NCI-H526 treated with DMSO at 0.1 percent for 48 hours (cell line): ENCODE results near the gene RPL18.
"Not testable (repeated sequence)": the region's sequence is repeated elsewhere in the genome, so short reads cannot be mapped to it uniquely, and the experiment has no call there.

Source experiments
- DNase-seq: peaks from one replicate; lab custom pipeline; 2025; lab: John Stamatoyannopoulos, UW

The RPL18 gene

GRCh38 chr19:48618916-48619691 lies at the start of gene RPL18, which contains the start of gene SPHK2:
TSS of gene RPL18 (minus strand) at chr19:48619178. CDS start at chr19:48619143, 35 bp downstream.
TSS of gene SPHK2 (plus strand) at chr19:48619506. CDS start at chr19:48620515, 1,009 bp downstream.
- DNase-seq = peak; percentile 99

- DNase-seq = no peak
Measured at GRCh38 chr19:48668761-48669160, 49.8 kb upstream of the RPL18 start.

- DNase-seq = no peak
Measured at GRCh38 chr19:48668332-48668731, 49.4 kb upstream of the RPL18 start.

GRCh38 chr19:48665786-48666185 lies 46.8 kb upstream of the RPL18 start:
- DNase-seq = no peak

GRCh38 chr19:48664476-48664875 lies 45.5 kb upstream of the RPL18 start:
- DNase-seq = no peak

- no peak for DNase-seq
Measured at GRCh38 chr19:48663667-48664066, 44.7 kb upstream of the RPL18 start.

- no peak for DNase-seq
Measured at GRCh38 chr19:48661711-48662090, 42.7 kb upstream of the RPL18 start.

GRCh38 chr19:48660852-48661710 lies 42.1 kb upstream of the RPL18 start:
- DNase-seq = peak; percentile 94

GRCh38 chr19:48659768-48660167 lies 40.8 kb upstream of the RPL18 start:
- DNase-seq = peak; percentile 18

GRCh38 chr19:48658483-48658882 lies 39.5 kb upstream of the RPL18 start:
- DNase-seq = no peak

GRCh38 chr19:48657828-48658227 lies 38.9 kb upstream of the RPL18 start:
- DNase-seq = not testable (repeated sequence)

- no peak for DNase-seq
Measured at GRCh38 chr19:48656840-48657474, 38.0 kb upstream of the RPL18 start.

GRCh38 chr19:48654299-48655059 lies 35.5 kb upstream of the RPL18 start:
- DNase-seq = no peak

GRCh38 chr19:48651683-48652048 lies 32.7 kb upstream of the RPL18 start:
- DNase-seq = no peak

GRCh38 chr19:48650974-48651682 lies 32.1 kb upstream of the RPL18 start:
- no peak for DNase-seq

- no peak for DNase-seq
Measured at GRCh38 chr19:48648134-48648533, 29.2 kb upstream of the RPL18 start.

- DNase-seq = no peak
Measured at GRCh38 chr19:48646722-48647216, 27.8 kb upstream of the RPL18 start.

- DNase-seq = peak; percentile 71
Measured at GRCh38 chr19:48646001-48646721, 27.2 kb upstream of the RPL18 start, which contains the start of gene CA11. TSS of gene CA11 (minus strand) at chr19:48646187. CDS start at chr19:48645632, 555 bp downstream.

- DNase-seq = no peak
Measured at GRCh38 chr19:48645620-48646000, 26.6 kb upstream of the RPL18 start.
